CD4-positive, alpha-beta T cell treated with Interleukin-15 for 4 hours (primary cell): ENCODE results near the gene LRRC47.
"Not testable (repeated sequence)": the region's sequence is repeated elsewhere in the genome, so short reads cannot be mapped to it uniquely, and the experiment has no call there.

Experiments used
- DNase-seq: peaks from one replicate; pipeline ENCODE4 v3.0.0-alpha.2; 2020; ENCODE audit warnings: low spot score

LRRC47 gene

GRCh38 chr1:3772027-3772714, 24.1 kb downstream of the LRRC47 start:
- DNase-seq: peak; percentile 89

- DNase-seq: no peak
Observed at GRCh38 chr1:3771108-3772026, 24.9 kb downstream of the LRRC47 start.

- DNase-seq: no peak
Observed at GRCh38 chr1:3770047-3770765, 26.1 kb downstream of the LRRC47 start.

GRCh38 chr1:3768811-3769390, 27.4 kb downstream of the LRRC47 start:
- no peak for DNase-seq

- no peak for DNase-seq
Observed at GRCh38 chr1:3767328-3767925, 28.9 kb downstream of the LRRC47 start.

- DNase-seq: no peak
Observed at GRCh38 chr1:3763351-3764125, 32.8 kb downstream of the LRRC47 start.

- no peak for DNase-seq
Observed at GRCh38 chr1:3762873-3763228, 33.4 kb downstream of the LRRC47 start.

GRCh38 chr1:3762151-3762872, 34.0 kb downstream of the LRRC47 start:
- DNase-seq: no peak

- no peak for DNase-seq
Observed at GRCh38 chr1:3761296-3762010, 34.8 kb downstream of the LRRC47 start.

- no peak for DNase-seq
Observed at GRCh38 chr1:3759796-3760195, 36.5 kb downstream of the LRRC47 start.

GRCh38 chr1:3759164-3759563, 37.1 kb downstream of the LRRC47 start:
- DNase-seq: no peak

- DNase-seq: no peak
Observed at GRCh38 chr1:3756394-3756793, 39.9 kb downstream of the LRRC47 start.

- DNase-seq: no peak
Observed at GRCh38 chr1:3753656-3754454, 42.4 kb downstream of the LRRC47 start.

GRCh38 chr1:3752400-3752945, 43.8 kb downstream of the LRRC47 start, which contains the start of gene CCDC27:
CCDC27 (plus strand) TSS chr1:3752450; CDS start chr1:3752482, 32 bp downstream.
- DNase-seq: no peak

- DNase-seq: no peak
Observed at GRCh38 chr1:3750741-3751140, 45.6 kb downstream of the LRRC47 start.

- DNase-seq: no peak
Observed at GRCh38 chr1:3749512-3749911, 46.8 kb downstream of the LRRC47 start.

GRCh38 chr1:3748316-3748900, 47.9 kb downstream of the LRRC47 start:
- not testable (repeated sequence) for DNase-seq

GRCh38 chr1:3747903-3748302, 48.4 kb downstream of the LRRC47 start:
- DNase-seq: no peak
